Transverse colon (tissue), 4 donors: Measurements from ENCODE around the gene GOLGA5. TPM values are rescaled to one million over a fixed set of nuclear protein-coding genes. Genes with fewer than 3 reads are reported as not detected.
"Not testable (repeated sequence)": the region's sequence is repeated elsewhere in the genome, so short reads cannot be mapped to it uniquely, and the experiment has no call there.

Experiments
- DNase-seq: peaks from one replicate; pipeline ENCODE4 v3.0.0-alpha.2; 2019
- H3K27ac ChIP-seq, 4 donors: fragments of 200-600 bp; sonication (generic); 2 replicates each; pipeline ENCODE4 v1.5.1; 2016 to 2018; ENCODE audit warnings: inconsistent platforms in 4 of 4
- H3K27me3 ChIP-seq: fragments of 200-600 bp; sonication (generic); 2 replicates; pipeline ENCODE4 v1.5.1; 2017; ENCODE audit warnings: inconsistent platforms
- H3K36me3 ChIP-seq, 4 donors: fragments of 200-600 bp; sonication (generic); 2 replicates each; pipeline ENCODE4 v1.5.1; 2017 to 2019; ENCODE audit warnings: inconsistent platforms in 4 of 4
- H3K4me1 ChIP-seq, 4 donors: fragments of 200-600 bp; sonication (generic); 2 replicates each; pipeline ENCODE4 v1.5.1; 2017 to 2020; ENCODE audit warnings: inconsistent platforms in 4 of 4
- H3K4me3 ChIP-seq, 4 donors: fragments of 200-600 bp; sonication (generic); 1 replicate in 1 of 4; 2 replicates in 3 of 4; pipeline versions ENCODE4 v1.5.1 to v1.6.1; 2017 to 2019; ENCODE audit warnings: inconsistent platforms in 4 of 4
- H3K9me3 ChIP-seq, 2 donors: fragments of 200-600 bp; sonication (generic); 2 replicates each; pipeline ENCODE4 v1.5.1; 2017 to 2019; ENCODE audit warnings: inconsistent platforms in 2 of 2
- CTCF ChIP-seq, 5 experiments: fragments of 200-600 bp in 3 of 5; fragments of 450-650 bp in 2 of 5; sonication (generic) in 3 of 5; IDR thresholded peaks; 1 replicate in 2 of 5; 2 replicates in 3 of 5; pipeline ENCODE4 v1.5.1; 2016 to 2017; ENCODE audit warnings: antibody characterized with exemption in 5 of 5, inconsistent platforms in 3 of 5, mild to moderate bottlenecking in 2 of 5, moderate library complexity in 1 of 5
- EP300 ChIP-seq: sonication (generic); formaldehyde crosslinking; IDR thresholded peaks from one replicate; pipeline ENCODE4 v1.6.1; 2017; ENCODE audit warnings: antibody characterized with exemption, low read depth
- POLR2A ChIP-seq: fragments of 450-650 bp; IDR thresholded peaks from one replicate; pipeline ENCODE4 v1.6.1; 2016; ENCODE audit warnings: antibody characterized with exemption, mild to moderate bottlenecking, moderate library complexity
- POLR2AphosphoS5 ChIP-seq, 3 donors: sonication (generic); formaldehyde crosslinking; IDR thresholded peaks; one replicate each; pipeline ENCODE4 v1.6.1; 2016; ENCODE audit warnings: antibody characterized with exemption in 3 of 3
- WGBS, 2 donors: methylation state at CpG; one replicate each; pipeline ENCODE4 v1.1.5; 2018; ENCODE audit warnings: low coverage in 1 of 2; 5-methylcytosine and 5-hydroxymethylcytosine counted together
- in situ Hi-C, 4 donors: fragments of 200-750 bp; cut with MboI; loops; one replicate each; pipeline versions ENCODE4 v1.15.0 to v1.15.1; 2017; ENCODE audit warnings: low sequenced_read_pairs in 3 of 4, low pct_ligation_motif_present in 1 of 4, low pct_unique_long_range_greater_than_20kb in 1 of 4
- intact Hi-C: fragments of 100-400 bp; cut with DNase I; formaldehyde crosslinking; loops from one replicate; pipeline ENCODE4 v1.15.1; 2023; ENCODE audit warnings: low total_unique reads
- total RNA-seq, 4 donors: library from RNA; depleted of rRNA; stranded (reverse); fragments of >200 nt; gene quantifications; one replicate each; pipeline ENCODE4 v1.1.0, GENCODE V29; 2016

Gene GOLGA5
- total RNA-seq, 4 donors from 2014 or later: 15.9 to 38.1 (median 30.3) TPM

GRCh38 chr14:92750222-92750728 lies 43.8 kb upstream of the GOLGA5 start:
- H3K9me3 ChIP-seq, H3K27me3 ChIP-seq, H3K27ac ChIP-seq, intact Hi-C loops, H3K36me3 ChIP-seq, in situ Hi-C loops: not testable (repeated sequence)
- TF ChIP-seq POLR2A: peak; percentile 43
- Histone ChIP-seq H3K4me3 (peak overlapping the region in 1 of 4 donors; percentile 10), H3K4me1 (peaks cover 0 to 20% (median 11%) of the 10 kb centered on the region in 4 donors)
- WGBS, 2 donors: 80% methylated on average over 2 to 10 of the region's 10 CpGs
- DNase-seq: peak; percentile 26

- Histone ChIP-seq H3K27ac (no peak overlapping the region), H3K4me3 (peak overlapping the region in 1 of 4 donors; percentile 10), H3K27me3 (no peaks in the 10 kb centered on the region), H3K36me3 (no peaks in the 10 kb centered on the region), H3K9me3 (no peaks in the 10 kb centered on the region), H3K4me1 (peaks cover 0 to 20% (median 11%) of the 10 kb centered on the region in 4 donors)
- WGBS, 2 donors: 60 to 76% methylated on average over 1 to 5 of the region's 5 CpGs
- in situ Hi-C loops: no loop called here
- intact Hi-C loops: no loop called here
- no peak for DNase-seq
- TF ChIP-seq POLR2AphosphoS5 (IDR thresholded peaks at IDR 0.05): no peak
- no peak for TF ChIP-seq CTCF (IDR thresholded peaks at IDR 0.05)
- TF ChIP-seq POLR2A: no peak
- TF ChIP-seq EP300: no peak
These were observed 43.1 kb upstream of the GOLGA5 start for GRCh38 chr14:92750994-92751400.

GRCh38 chr14:92751819-92752218 lies 42.3 kb upstream of the GOLGA5 start:
- no peaks in the 10 kb centered on the region for H3K9me3 ChIP-seq
- intact Hi-C loops (no loop called here), in situ Hi-C loops (no loop called here)
- DNase-seq: no peak
- H3K27ac ChIP-seq: no peak overlapping the region
- H3K36me3 ChIP-seq: no peaks in the 10 kb centered on the region
- H3K4me1 ChIP-seq: peaks cover 0 to 14% (median 9%) of the 10 kb centered on the region in 4 donors
- no peaks in the 10 kb centered on the region for H3K27me3 ChIP-seq
- 77% methylated on average over 4 of the region's 4 CpGs; no CpG with 5 or more reads in 1 of the 2 donors for WGBS, 2 donors
- TF ChIP-seq POLR2A (no peak), EP300 (no peak), CTCF (IDR thresholded peaks at IDR 0.05) (no peak), POLR2AphosphoS5 (IDR thresholded peaks at IDR 0.05) (no peak)
- H3K4me3 ChIP-seq: no peak overlapping the region

GRCh38 chr14:92753250-92753649 lies 40.9 kb upstream of the GOLGA5 start:
- H3K4me1 ChIP-seq: peaks cover 0 to 6% (median 0%) of the 10 kb centered on the region in 4 donors
- in situ Hi-C loops: no loop called here
- no peak overlapping the region for H3K4me3 ChIP-seq
- no peak for TF ChIP-seq CTCF (IDR thresholded peaks at IDR 0.05)
- TF ChIP-seq POLR2AphosphoS5 (IDR thresholded peaks at IDR 0.05): no peak
- TF ChIP-seq POLR2A: no peak
- TF ChIP-seq EP300: no peak
- DNase-seq: no peak
- H3K27ac ChIP-seq: no peak overlapping the region
- 66 to 72% methylated on average over 2 to 5 of the region's 5 CpGs for WGBS, 2 donors
- intact Hi-C loops: no loop called here
- H3K36me3 ChIP-seq: no peaks in the 10 kb centered on the region
- H3K27me3 ChIP-seq: no peaks in the 10 kb centered on the region
- H3K9me3 ChIP-seq: no peaks in the 10 kb centered on the region

- no peaks in the 10 kb centered on the region for H3K36me3 ChIP-seq
- in situ Hi-C loops: no loop called here
- DNase-seq: no peak
- no peak overlapping the region for H3K4me3 ChIP-seq
- intact Hi-C loops: no loop called here
- no peaks in the 10 kb centered on the region for H3K4me1 ChIP-seq
- no peaks in the 10 kb centered on the region for H3K27me3 ChIP-seq
- H3K27ac ChIP-seq: no peak overlapping the region
- no peak for TF ChIP-seq POLR2AphosphoS5 (IDR thresholded peaks at IDR 0.05)
- TF ChIP-seq POLR2A: no peak
- no peak for TF ChIP-seq CTCF (IDR thresholded peaks at IDR 0.05)
- TF ChIP-seq EP300: no peak
- no peaks in the 10 kb centered on the region for H3K9me3 ChIP-seq
- 58% methylated on average over 1 of the region's 1 CpG; no CpG with 5 or more reads in 1 of the 2 donors for WGBS, 2 donors
These were observed 39.1 kb upstream of the GOLGA5 start for GRCh38 chr14:92754966-92755365.
